GM18870 (cell line): Measurements from ENCODE around the gene FCHSD2.
"Not testable (repeated sequence)": the region's sequence is repeated elsewhere in the genome, so short reads cannot be mapped to it uniquely, and the experiment has no call there.

Source experiments
- ATAC-seq: cut with Tn5 transposase; IDR thresholded peaks from one replicate; pipeline ENCODE4 v1.9.1; 2021; ENCODE audit warnings: moderate library complexity; ENCODE audit not compliant: unreplicated experiment

FCHSD2 gene

DNA sequence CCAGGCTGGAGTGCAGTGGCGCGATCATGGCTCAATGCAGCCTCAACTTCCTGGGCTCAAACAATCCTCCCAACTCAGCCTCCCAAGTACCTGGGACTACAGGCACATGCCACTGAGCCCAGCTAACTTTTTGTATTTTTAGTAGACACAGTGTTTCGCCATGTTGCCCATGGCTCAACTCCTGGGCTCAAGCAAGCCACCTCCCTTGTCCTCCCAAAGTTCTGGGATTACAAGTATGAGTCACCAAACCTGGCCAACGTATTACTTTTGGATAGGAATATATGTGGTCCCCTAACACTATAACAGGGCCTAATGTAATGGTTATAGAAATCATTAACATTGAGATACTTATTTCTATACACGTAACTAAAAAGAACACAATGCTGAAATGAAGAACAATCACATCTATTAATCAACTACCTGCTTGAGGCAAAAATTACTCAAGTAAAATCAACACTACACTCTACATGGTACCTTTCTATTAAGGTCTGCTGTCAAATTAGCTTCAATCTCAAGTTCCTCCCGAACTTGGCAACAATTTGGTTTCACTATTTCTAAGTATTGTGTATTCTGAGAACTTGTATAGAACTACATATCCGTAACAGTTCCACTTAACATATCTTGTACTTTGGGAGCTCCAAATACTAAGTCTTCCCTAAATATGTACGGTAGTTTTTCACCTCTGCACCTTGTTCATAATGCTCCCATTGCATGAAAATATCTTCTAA lies 124.9 kb downstream of the FCHSD2 start:
- ATAC-seq = no peak

DNA sequence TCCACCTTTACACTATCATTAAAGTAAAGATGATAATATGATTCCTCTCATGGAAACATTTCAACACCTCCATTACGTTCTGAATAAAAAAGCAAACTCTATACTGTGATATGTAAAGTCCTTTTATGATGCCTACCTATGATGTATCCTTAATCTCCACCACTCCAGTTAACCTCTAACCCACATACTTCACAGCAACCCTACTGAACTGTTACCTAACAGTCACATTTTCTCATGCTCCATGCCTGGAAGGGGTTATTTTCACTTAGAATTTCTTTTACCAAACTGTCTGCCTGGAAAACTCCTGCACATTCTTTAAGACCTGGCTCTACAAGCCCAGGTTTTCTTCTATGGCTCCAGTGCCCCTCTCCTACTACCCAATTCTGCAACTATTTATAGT lies 129.1 kb downstream of the FCHSD2 start:
- ATAC-seq = no peak

DNA sequence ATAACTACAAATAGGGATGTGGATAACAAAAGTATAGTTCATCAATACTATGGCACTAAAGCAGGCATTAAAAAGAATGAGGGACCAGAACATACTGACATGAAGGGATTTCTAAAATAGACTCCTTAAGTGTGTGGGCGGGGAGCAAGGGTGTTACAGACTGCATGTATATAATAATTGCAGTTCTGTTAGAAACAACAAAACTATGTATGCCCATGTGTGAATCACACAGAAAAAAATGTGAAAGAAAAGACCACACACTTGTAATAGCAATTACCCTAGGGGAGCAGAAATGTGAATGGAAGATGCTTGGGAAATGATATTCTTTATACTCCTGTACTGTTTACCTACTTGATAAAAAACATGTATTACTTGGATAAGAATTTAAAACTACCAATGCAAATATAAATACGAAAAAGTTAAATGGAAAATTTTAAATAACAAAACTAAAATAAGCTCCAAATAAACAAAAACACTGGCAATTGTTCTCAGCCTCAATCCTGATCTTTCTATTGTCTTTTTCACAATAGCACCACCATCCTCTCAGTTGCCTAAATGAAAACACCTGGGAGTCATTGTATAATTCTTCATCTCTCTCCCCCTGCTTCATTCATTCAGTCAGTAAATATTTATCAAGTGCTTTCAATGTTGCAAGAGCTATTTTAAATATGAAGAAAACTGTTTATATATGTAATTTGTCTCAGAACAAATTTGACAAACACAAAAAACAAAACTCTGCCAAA lies 129.8 kb downstream of the FCHSD2 start:
- no peak for ATAC-seq

DNA sequence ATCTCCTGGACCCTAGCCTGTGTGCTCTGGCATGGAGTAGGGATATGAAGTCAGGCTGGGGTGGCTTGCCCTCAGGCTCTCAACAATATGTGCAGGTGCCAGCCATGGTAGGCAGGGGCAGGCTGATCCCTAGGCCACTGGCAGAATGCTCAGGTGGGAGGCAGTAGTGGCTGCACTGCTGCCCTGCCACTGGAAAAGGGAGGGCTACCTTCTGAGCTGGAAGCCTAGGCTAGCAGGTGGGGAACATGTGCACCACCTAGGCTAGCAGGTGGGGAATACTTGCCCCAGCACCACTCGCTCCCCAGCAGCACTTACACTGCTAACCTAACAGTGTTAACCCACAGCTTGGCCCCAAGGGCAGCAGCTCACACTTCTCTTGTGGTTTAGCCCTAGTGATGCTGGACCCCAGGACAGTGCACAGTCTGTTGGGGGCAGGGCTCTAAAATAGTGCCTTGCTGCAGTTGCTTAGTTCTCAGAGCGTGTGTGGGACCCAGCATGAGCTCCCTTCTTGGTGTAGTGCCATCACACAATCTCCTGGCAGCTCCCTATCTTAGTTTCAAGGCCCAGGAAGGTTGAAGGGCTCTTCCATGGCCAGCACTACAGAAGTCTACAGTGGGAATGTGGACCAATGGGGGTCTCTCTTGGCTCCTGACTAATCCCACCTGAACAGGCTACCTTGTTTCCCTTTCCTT lies 130.8 kb downstream of the FCHSD2 start:
- no peak for ATAC-seq

DNA sequence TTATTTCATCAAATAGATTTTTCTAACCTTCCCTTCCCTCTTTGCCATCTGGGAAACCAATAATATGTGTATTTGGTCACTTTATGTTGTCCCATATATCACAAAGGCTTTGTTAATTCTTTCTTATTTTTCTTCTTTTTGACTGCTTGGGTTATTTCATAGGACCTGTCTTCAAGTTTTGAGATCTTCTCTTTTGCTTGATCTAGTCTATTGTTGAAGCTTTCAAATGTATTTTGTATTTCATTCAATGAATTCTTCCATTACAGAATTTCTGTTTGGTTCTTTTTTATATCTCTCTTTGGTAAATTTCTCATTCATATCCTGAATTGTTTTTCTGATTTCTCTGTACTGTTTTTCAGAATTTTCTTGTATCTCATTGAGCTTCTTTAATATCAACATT lies 132.1 kb downstream of the FCHSD2 start:
- no peak for ATAC-seq

DNA sequence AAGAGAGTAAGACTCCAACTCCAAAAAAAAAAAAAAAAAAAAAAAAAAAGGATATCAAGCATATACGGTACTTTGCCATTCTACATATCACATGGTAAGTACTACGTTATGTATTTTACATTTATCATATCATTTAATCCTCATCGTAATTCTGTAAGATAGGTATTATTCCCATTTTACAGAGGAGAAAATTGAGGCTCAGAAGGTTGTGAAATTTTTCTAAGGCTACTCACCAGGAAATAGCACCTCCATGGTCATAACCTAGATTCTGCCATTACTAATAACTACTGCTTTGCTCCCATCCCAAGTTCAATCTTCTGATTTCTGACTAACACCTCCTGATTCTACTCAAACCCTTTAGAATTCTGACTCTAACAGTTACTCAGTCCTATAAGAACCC lies 138.0 kb downstream of the FCHSD2 start:
- no peak for ATAC-seq

DNA sequence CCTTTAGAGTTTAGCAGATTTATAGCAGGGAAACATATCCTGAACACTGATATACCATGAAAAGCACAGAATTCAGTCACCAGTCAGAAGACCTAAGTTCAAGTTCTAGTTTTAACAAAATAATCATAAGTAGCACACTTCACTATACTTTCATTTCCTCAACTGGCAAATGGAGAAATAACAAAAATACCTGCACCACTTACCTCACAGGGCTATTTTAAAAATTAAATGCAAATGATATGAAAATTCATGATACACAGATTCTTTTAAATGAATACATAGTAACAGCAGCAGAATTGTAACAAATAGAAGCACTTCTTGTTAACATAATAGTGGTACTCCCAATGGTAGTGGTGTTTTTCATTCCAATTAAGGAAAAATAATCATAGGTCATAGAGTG lies 139.0 kb downstream of the FCHSD2 start:
- ATAC-seq = no peak

DNA sequence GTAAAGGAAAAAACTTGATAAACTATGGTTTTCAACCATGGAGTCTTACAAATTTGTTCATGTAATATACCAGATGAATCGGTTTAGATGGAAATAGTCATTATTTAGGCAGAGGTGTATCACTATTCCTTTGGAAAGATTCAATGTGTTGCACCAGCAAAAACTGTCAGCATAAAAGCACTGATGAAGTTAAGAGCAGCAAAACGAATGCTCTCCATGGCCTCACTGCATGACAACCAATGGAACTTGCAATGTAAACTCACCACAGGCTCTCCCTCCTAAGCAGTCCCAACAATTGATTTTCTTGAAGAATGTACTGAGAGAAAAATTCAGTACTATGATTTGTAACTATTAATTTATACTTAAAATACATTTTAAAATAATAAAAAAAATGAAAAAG lies 139.9 kb downstream of the FCHSD2 start:
- ATAC-seq = no peak

DNA sequence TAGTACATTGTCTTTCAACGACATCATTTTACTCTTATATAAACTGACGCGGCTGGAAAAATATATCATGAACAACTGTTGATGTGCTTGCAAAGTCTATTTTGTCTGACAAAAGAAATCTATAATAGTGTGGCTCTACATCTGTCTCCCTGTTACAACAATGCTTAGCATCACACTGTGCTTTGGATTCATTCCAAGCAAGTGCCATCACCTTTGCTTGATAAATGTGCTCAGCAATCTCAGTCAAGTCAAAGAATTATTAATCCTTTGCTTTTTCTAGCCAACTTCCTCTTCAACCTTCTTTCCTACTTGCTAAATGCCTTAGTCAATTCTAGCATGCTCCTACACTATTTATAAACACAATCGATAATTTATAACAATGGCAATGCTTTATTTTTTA lies 140.5 kb downstream of the FCHSD2 start:
- no peak for ATAC-seq

DNA sequence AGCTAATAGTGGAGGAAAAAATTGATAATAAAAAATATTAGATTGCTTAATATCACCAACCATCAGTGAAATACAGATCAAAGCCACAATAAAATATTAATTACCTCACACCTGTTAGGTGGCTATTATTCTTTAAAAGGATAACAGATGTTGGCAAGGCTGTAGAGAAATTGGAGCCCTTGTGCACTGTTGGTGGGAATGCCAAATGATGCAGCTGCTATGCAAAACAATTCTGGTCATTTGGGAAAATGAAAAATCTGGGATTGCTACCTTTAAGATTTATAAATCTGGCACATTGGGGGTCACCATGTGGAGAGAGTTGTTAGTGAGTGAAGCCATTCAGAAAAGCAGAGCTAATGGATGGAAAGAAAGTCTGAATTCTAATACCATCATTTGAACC lies 143.4 kb downstream of the FCHSD2 start:
- no peak for ATAC-seq

DNA sequence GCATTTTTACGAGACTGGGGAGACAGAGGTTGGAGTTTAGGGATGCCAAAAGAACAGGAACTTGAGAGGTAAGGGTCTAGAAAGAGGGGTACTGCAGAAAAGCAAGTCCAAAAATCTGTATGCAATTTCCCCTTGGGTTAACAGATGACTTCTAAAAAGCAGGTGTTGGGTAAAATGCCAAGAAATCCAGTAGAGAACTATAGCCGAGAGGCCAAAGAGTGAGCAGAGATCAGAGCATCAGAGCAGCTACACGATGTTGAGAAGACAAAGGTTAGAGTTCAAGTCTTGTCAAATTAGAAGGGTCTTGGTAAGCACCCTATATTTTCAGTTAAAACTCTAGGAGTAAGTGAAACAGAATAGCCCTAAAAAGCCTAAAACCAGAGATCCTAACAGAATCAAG lies 145.2 kb downstream of the FCHSD2 start:
- no peak for ATAC-seq

DNA sequence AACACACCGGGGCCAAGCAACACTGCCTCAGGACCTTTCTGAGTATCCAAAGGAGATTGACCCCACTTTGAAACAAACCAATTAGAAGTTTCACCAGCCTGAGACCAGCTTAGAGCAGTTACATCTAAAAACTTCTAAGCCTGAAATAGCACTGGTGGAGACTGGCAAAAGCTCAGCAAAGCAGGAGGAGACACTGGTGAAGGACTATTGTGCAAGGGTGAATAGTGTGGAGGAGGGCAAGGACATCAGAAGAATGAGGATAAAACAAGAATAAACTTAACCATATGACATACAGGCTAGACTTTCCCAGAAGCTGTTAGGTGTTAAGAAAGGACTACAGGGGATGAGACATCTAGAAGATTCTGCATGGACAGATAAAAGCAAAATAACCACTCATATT lies 152.4 kb downstream of the FCHSD2 start:
- no peak for ATAC-seq

DNA sequence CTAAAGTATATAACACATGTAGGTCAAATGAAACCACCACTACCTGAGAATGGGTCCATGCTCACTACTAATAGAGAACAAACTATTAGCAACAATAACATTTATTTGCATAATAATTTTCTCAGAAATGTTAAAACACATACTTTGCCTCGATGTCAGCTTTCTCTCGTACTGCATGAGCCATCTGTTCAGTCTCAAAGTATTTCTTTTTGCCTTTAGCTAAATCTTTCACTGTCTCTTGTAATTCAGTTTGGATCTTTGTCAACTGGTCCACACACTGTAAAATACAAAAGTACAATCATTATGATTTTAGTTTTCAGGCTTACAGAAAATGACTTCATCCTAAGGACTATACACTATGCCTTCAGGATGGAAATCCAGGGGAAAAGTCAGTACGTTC lies 153.3 kb downstream of the FCHSD2 start:
- no peak for ATAC-seq

DNA sequence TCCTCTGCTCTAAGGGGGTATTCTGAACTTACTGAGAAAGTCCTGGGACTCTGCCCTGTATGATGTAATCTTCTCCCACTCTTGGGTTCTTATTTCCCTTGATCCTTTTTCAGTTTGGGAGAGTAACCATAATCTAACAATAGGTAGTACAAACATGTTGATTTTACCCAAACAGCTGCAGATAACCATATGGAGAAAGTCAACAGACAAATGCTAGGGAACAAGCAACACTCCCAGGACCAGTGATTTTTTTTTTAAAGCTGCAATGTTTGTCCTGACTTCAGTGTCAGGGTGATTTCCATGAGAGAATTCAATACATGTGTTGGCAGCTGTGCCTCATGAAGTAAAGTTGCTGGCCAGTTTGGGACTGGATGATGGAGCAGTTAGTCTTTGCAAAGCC lies 156.5 kb downstream of the FCHSD2 start:
- no peak for ATAC-seq

DNA sequence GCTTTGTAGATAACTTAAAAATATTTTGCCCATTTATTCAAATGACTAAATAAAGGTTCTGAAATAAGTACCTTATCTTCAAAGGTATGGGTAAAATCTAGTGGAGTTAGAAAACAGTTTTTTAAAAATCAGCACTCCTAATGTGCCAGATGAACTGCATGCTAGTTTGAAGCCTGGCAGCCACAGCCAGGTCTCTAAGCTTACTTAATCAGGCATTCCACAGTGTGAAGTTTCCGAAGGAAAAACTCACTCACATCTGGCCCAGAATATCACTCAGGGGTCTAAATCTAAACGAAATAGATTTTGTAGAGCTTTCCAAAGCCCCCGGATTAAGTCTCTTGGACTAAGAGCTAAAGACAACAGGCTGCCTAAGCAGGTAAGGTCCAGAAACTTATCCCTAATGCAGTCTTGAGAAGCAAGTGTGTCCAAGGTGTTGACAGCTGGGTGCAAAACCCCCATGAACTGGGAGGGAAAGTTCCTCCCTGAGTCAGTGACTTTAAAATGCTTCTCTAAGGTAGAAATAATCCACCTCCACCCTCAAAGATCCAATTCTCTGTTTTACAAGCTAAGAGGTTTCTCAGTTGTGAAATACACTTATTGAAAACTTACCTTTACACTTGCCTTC lies 157.6 kb downstream of the FCHSD2 start:
- ATAC-seq = no peak

DNA sequence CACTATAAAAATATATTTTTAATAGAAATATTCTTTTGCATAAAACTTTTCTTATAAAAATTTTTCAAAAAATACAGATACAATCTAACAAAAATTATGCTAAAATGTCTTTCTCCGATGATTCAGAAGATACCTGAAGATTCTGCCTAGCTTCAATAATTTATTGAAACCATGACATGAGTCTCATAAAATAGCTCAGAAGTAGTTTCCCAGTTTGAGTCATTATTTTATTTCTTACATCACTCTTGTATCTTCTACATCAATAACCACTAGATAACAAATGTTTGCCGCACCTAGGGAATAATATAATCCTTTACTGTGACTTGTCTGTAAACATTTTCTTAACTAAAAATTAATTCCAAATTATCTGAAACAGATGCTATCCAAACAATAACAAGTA lies 158.6 kb downstream of the FCHSD2 start:
- ATAC-seq = no peak

DNA sequence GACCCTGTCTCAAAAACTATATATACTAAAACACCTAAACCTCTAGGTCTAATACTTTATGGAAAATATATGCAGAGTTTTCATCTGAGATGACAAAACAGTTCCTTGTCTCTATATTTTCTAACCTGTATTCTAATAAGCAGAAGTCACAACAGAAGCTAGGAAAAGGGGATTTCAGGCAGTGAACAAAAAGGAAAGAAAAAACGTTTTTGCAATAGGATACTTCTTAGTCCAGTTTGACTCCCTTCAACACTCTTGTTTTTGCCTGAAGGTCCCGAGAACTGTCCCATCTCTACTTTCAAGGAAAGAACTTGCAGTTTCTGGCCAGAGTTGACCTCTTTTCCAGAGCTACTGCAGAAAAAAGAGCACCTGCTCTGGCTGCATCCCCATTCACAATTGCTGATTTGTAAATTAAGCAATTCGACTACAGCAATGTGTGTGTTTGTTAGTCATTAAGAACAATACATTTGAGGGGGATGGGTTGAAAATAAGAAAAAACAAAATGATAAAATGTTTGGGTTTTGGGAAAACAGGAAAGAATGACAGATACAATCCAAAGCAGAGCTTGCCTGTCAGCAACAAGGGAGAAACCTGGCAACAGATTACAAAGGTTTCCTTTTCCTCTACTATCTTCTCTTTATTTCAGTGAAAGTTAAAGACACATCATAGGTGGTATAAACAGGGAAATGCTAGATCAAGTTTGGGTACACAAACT lies 160.0 kb downstream of the FCHSD2 start:
- no peak for ATAC-seq

DNA sequence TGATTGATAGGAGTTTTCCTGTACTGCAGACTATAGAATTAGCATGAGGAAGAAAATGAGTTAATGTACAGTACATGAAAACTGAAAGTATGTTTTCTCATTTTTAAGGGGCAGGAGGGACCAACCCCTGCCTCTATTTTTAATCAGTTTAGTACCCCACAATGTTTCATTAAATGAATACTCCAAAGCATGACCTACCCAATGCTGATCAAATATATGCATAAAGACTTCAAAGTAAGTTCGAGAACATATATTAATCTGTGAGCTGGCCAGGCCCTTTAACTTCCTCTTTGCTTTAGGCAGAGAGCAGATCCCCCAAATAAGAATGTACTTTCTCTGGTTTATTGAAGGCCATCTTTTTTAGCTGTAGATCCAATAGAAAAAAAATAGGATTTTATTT lies 161.0 kb downstream of the FCHSD2 start:
- ATAC-seq = no peak

DNA sequence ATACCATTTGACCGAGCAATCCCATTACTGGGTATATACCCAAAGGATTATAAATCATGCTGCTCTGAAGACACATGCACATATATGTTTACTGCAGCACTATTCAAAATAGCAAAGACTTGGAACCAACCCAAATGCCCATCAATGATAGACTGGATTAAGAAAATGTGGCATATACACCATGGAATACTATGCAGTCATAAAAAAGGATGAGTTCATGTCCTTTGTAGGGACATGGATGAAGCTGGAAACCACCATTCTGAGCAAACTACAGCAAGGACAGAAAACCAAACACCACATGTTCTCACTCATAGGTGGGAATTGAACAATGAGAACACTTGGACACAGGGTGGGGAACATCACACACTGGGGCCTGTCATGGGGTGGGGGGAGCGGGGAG lies 164.3 kb downstream of the FCHSD2 start:
- not testable (repeated sequence) for ATAC-seq

DNA sequence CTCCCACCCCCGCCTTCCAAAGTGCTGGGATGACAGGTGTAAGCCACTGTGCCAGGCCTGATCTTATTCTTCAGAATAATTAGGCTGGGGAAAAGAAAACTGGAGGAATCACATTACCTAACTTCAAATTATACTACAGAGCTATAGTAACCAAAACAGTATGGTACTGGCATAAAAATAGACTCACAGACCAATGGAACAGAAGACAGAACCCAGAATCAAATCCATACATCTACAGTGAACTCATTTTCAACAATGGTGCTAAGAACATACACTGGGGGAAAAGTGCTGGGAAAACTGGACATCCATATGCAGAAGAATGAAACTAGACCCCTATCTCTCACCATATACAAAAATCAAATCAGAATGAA lies 165.6 kb downstream of the FCHSD2 start:
- not testable (repeated sequence) for ATAC-seq
